ENCODE data around the gene ORM2.

Gene ORM2

GRCh38 chr9:114371343-114371944, 41.8 kb downstream of the ORM2 start:
- no peak for DNase-seq (ENCODE audit: low spot score)

- peak; percentile 59 for DNase-seq (ENCODE audit: low spot score)
Measured at GRCh38 chr9:114371973-114372917, 42.6 kb downstream of the ORM2 start.

GRCh38 chr9:114372921-114373448, 43.3 kb downstream of the ORM2 start:
- no peak for DNase-seq (ENCODE audit: low spot score)

- DNase-seq (ENCODE audit: low spot score), result no peak
Measured at GRCh38 chr9:114373960-114374730, 44.5 kb downstream of the ORM2 start.

GRCh38 chr9:114374936-114375335, 45.3 kb downstream of the ORM2 start:
- DNase-seq (ENCODE audit: low spot score), result no peak

GRCh38 chr9:114375386-114376175, 45.9 kb downstream of the ORM2 start:
- DNase-seq (ENCODE audit: low spot score), result no peak

- no peak for DNase-seq (ENCODE audit: low spot score)
Measured at GRCh38 chr9:114376586-114377445, 47.1 kb downstream of the ORM2 start.

GRCh38 chr9:114378016-114378415, 48.3 kb downstream of the ORM2 start:
- no peak for DNase-seq (ENCODE audit: low spot score)

GRCh38 chr9:114378883-114379282, 49.2 kb downstream of the ORM2 start:
- DNase-seq (ENCODE audit: low spot score), result no peak
